ENCODE results near the gene CELF5.

The CELF5 gene

DNA sequence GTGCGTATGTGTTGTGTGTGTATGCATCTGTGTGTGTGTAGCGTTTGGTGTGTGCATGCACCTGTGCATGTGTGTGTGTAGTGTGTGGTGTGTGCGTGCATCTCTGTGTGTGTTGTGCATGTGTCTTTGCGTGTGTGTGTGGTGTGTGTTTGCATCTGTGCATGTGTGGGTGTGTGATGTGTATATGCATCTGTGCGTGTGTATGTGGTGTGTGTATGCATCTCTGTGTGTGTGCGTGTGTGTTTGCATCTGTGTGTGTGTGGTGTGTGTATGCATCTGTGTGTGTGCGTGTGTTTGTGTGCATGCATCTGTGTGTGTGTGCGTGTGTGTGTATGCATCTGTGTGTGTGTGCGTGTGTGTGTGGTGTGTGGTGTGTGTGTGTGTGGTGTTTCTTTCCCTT is 20.6 kb downstream of the CELF5 start:
- no peak overlapping the region for H3K4me3 ChIP-seq (ENCODE audit: insufficient read depth, low read depth, low read length)
- 93 to 94% methylated on average over 9 of the region's 9 CpGs for WGBS, 2 experiments
- no peaks in the 10 kb centered on the region for H3K27me3 ChIP-seq (ENCODE audit: control insufficient read depth, insufficient read depth, low read length, poor library complexity, severe bottlenecking)
- no peaks in the 10 kb centered on the region for H3K9me3 ChIP-seq (ENCODE audit: control insufficient read depth, low read length)
- H3K4me1 ChIP-seq (ENCODE audit: control insufficient read depth, insufficient read depth, low read length): no peaks in the 10 kb centered on the region
- H3K36me3 ChIP-seq (ENCODE audit: control insufficient read depth, insufficient read depth, low read length): no peaks in the 10 kb centered on the region
- H3K27ac ChIP-seq (ENCODE audit: insufficient read depth, low read depth, low read length, poor library complexity, severe bottlenecking): no peak overlapping the region

DNA sequence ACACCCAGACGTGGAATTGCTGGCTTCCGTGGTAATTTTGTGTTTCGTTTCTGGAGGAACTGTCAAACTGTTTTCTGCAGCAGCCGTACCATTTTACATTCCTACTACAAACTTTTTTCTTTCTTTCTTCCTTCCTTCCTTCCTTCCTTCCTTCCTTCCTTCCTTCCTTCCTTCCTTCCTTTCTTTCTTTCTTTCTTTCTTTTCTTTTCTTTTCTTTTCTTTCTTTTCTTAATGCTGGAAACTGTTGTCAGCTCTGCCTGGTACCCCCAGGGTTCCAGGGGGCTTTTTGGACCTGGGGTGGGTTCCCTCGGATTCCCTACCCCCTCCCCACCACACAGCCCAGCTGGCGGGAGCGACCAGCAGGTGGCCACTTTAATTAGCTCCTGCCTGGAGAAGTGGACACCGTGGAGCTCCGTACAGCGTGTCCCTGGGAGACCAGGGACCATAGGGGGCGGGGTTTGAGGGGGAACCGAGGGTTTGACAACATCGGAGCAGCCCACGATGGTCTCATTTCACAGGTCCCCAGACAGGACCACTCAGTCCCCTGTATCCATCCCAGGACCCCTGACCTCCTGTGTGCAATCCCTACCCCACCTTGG is 24.4 kb downstream of the CELF5 start:
- WGBS, 2 experiments: 53% methylated on average over 14 of the region's 14 CpGs
- Histone ChIP-seq H3K27ac (ENCODE audit: insufficient read depth, low read depth, low read length, poor library complexity, severe bottlenecking) (no peak overlapping the region), H3K4me3 (ENCODE audit: insufficient read depth, low read depth, low read length) (no peak overlapping the region)

DNA sequence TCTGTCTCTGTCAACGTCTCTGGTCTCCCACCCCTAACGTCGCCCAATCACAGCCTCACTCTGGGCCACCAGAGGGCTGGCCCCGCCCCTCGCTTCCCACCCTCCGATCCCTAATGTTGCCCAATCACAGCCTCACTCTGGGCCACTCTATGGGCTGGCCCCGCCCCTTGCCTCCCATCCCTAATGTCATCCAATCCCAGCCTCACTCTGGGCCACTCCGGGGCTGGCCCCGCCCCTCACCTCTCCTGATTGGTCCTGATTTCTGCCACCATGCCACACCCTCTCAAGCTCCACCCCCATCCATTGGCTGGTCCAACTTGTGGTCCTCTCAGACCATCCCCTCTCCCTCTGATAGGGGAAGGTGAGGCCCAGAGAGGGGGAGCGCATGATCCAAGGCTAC is 24.9 kb downstream of the CELF5 start:
- Histone ChIP-seq H3K9me3 (ENCODE audit: control insufficient read depth, low read length) (no peaks in the 10 kb centered on the region), H3K4me3 (ENCODE audit: insufficient read depth, low read depth, low read length) (no peak overlapping the region), H3K27me3 (ENCODE audit: control insufficient read depth, insufficient read depth, low read length, poor library complexity, severe bottlenecking) (no peaks in the 10 kb centered on the region), H3K27ac (ENCODE audit: insufficient read depth, low read depth, low read length, poor library complexity, severe bottlenecking) (no peak overlapping the region), H3K4me1 (ENCODE audit: control insufficient read depth, insufficient read depth, low read length) (no peaks in the 10 kb centered on the region), H3K36me3 (ENCODE audit: control insufficient read depth, insufficient read depth, low read length) (no peaks in the 10 kb centered on the region)
- WGBS, 2 experiments: 84% methylated on average over 10 of the region's 10 CpGs

More for the DNA sequence above, 24.4 kb downstream of the CELF5 start:
- H3K9me3 ChIP-seq (ENCODE audit: control insufficient read depth, low read length): no peaks in the 10 kb centered on the region
- H3K4me1 ChIP-seq (ENCODE audit: control insufficient read depth, insufficient read depth, low read length): no peaks in the 10 kb centered on the region
- H3K36me3 ChIP-seq (ENCODE audit: control insufficient read depth, insufficient read depth, low read length): no peaks in the 10 kb centered on the region
- H3K27me3 ChIP-seq (ENCODE audit: control insufficient read depth, insufficient read depth, low read length, poor library complexity, severe bottlenecking): no peaks in the 10 kb centered on the region

DNA sequence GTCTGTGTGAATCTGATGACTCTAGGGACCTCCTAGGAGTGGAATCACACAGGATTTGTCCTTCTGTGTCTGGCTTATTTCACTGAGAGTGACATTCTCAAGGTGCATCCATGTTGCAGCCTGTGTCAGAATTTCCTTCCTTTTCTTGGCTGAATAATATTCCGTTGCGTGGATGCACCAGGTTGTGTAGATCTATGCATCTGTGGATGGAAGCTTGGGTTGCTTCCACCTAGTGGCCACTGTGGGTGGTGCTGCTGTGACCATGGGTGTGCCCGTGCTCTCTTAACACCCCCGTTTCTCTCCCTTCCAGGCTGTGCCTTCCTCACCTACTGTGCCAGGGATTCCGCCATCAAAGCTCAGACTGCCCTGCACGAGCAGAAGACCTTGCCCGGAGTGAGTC is 26.2 kb downstream of the CELF5 start:
- WGBS, 2 experiments: 80 to 85% methylated on average over 7 of the region's 7 CpGs
- Histone ChIP-seq H3K36me3 (ENCODE audit: control insufficient read depth, insufficient read depth, low read length) (no peaks in the 10 kb centered on the region), H3K4me1 (ENCODE audit: control insufficient read depth, insufficient read depth, low read length) (no peaks in the 10 kb centered on the region), H3K27ac (ENCODE audit: insufficient read depth, low read depth, low read length, poor library complexity, severe bottlenecking) (no peak overlapping the region), H3K9me3 (ENCODE audit: control insufficient read depth, low read length) (no peaks in the 10 kb centered on the region), H3K27me3 (ENCODE audit: control insufficient read depth, insufficient read depth, low read length, poor library complexity, severe bottlenecking) (no peaks in the 10 kb centered on the region), H3K4me3 (ENCODE audit: insufficient read depth, low read depth, low read length) (no peak overlapping the region)

DNA sequence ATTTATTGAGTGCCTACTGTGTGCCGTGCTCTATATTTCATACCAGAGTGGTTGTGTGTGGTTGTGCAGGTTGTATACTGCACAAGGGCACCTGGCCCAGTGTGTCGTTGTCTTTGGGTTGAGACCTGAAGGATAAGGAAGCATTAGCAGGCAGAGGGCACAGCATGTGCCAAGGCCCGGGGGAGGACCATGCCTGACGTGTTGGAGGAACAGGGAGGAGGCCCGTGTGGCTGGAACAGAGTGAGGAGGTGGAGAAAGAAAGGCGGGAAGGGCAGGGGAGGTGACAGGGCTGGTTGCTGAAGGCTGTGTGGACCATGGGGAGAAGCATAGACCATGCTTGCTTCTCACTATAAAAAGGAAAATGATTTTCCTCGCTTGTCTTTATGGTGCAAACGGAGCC is 26.8 kb downstream of the CELF5 start:
- no peaks in the 10 kb centered on the region for H3K9me3 ChIP-seq (ENCODE audit: control insufficient read depth, low read length)
- H3K27ac ChIP-seq (ENCODE audit: insufficient read depth, low read depth, low read length, poor library complexity, severe bottlenecking): no peak overlapping the region
- 85 to 88% methylated on average over 7 to 8 of the region's 8 CpGs for WGBS, 2 experiments
- no peaks in the 10 kb centered on the region for H3K27me3 ChIP-seq (ENCODE audit: control insufficient read depth, insufficient read depth, low read length, poor library complexity, severe bottlenecking)
- no peaks in the 10 kb centered on the region for H3K4me1 ChIP-seq (ENCODE audit: control insufficient read depth, insufficient read depth, low read length)
- no peaks in the 10 kb centered on the region for H3K36me3 ChIP-seq (ENCODE audit: control insufficient read depth, insufficient read depth, low read length)
- H3K4me3 ChIP-seq (ENCODE audit: insufficient read depth, low read depth, low read length): no peak overlapping the region

DNA sequence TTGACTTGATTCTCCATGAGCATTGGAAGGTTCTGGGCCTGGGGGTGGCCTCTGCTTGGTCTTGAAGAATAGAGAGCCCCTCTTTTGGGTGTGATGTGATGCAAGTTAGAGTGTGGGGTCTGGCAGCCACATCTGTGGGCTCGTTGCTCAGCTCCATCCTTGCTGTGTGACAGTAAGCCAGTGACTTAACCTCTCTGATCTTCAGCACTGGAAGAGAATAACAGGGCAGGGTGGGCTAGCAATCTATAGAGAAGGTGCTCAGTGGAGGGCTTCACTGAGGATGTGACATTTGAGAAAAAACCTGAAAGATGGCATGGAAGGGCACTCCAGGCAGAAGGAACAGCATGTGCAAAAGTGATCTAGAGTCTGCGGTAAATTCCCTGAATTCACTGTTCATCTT is 28.2 kb downstream of the CELF5 start:
- Histone ChIP-seq H3K27me3 (ENCODE audit: control insufficient read depth, insufficient read depth, low read length, poor library complexity, severe bottlenecking) (no peaks in the 10 kb centered on the region), H3K4me3 (ENCODE audit: insufficient read depth, low read depth, low read length) (no peak overlapping the region), H3K27ac (ENCODE audit: insufficient read depth, low read depth, low read length, poor library complexity, severe bottlenecking) (no peak overlapping the region), H3K36me3 (ENCODE audit: control insufficient read depth, insufficient read depth, low read length) (no peaks in the 10 kb centered on the region), H3K9me3 (ENCODE audit: control insufficient read depth, low read length) (no peaks in the 10 kb centered on the region), H3K4me1 (ENCODE audit: control insufficient read depth, insufficient read depth, low read length) (no peaks in the 10 kb centered on the region)
- WGBS, 2 experiments: 85 to 93% methylated on average over 2 of the region's 2 CpGs

DNA sequence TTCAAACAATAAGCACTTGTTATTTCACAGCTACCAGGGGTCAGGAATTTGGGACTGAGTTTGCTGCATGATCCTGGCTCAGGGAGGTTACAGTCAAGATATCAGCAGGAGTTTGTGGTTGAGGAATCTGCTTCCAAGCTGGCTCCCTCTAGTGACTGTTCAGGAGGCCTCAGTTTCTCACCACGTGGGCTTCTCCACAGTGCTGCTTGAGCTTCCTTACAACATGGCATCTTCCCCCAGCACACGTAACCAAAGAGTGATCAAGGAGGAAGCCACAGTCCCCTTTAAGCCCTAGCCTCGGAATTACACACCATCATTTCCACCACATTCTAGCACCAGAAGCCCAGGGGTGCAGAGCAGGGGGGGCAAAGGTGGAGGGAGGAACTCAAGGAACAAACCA is 28.8 kb downstream of the CELF5 start:
- Histone ChIP-seq H3K27me3 (ENCODE audit: control insufficient read depth, insufficient read depth, low read length, poor library complexity, severe bottlenecking) (no peaks in the 10 kb centered on the region), H3K27ac (ENCODE audit: insufficient read depth, low read depth, low read length, poor library complexity, severe bottlenecking) (no peak overlapping the region), H3K4me3 (ENCODE audit: insufficient read depth, low read depth, low read length) (no peak overlapping the region), H3K9me3 (ENCODE audit: control insufficient read depth, low read length) (no peaks in the 10 kb centered on the region), H3K36me3 (ENCODE audit: control insufficient read depth, insufficient read depth, low read length) (no peaks in the 10 kb centered on the region), H3K4me1 (ENCODE audit: control insufficient read depth, insufficient read depth, low read length) (no peaks in the 10 kb centered on the region)
- 26 to 58% methylated on average over 2 to 3 of the region's 3 CpGs for WGBS, 2 experiments

DNA sequence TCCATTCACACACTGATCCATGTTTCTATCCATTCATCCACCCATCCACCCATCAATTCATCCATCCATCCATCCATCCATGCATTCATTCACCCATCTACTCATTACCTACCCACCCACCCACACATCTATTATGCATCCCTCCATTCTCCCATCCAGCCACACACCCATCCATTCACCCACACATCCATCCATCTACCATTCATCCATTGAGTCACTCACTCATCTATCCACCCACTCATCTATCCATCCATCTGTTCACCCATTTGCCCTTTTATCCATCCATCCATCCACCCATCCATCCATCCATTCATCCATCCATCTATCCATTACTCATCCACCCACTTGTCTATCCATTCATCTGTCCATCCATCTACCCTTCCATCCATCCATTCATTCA is 30.1 kb downstream of the CELF5 start:
- Histone ChIP-seq H3K36me3 (ENCODE audit: control insufficient read depth, insufficient read depth, low read length) (no peaks in the 10 kb centered on the region), H3K27ac (ENCODE audit: insufficient read depth, low read depth, low read length, poor library complexity, severe bottlenecking) (no peak overlapping the region)

DNA sequence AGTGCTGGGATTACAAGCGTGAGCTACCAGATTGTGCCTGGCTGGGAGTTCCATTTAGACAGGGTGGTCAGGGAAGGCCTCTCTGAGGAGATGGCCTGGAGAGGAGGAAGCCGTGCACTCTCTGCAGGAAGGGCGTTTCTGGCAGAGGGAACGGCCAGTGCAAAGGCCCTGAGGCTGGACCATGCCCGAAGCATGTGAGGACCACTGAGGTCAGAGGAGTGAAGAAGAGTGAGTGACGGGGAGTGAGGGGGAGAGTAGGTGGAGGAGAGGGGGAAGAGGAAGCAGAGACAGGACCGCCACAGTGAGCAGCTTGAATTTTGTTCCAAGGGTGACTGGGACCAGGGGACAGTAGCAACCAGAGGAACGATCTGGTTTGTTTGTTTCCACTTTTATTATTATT is 32.6 kb downstream of the CELF5 start:
- 92 to 97% methylated on average over 7 of the region's 8 CpGs for WGBS, 2 experiments

More for the DNA sequence above, 30.1 kb downstream of the CELF5 start:
- Histone ChIP-seq H3K4me3 (ENCODE audit: insufficient read depth, low read depth, low read length) (no peak overlapping the region), H3K27me3 (ENCODE audit: control insufficient read depth, insufficient read depth, low read length, poor library complexity, severe bottlenecking) (no peaks in the 10 kb centered on the region), H3K4me1 (ENCODE audit: control insufficient read depth, insufficient read depth, low read length) (no peaks in the 10 kb centered on the region), H3K9me3 (ENCODE audit: control insufficient read depth, low read length) (no peaks in the 10 kb centered on the region)

DNA sequence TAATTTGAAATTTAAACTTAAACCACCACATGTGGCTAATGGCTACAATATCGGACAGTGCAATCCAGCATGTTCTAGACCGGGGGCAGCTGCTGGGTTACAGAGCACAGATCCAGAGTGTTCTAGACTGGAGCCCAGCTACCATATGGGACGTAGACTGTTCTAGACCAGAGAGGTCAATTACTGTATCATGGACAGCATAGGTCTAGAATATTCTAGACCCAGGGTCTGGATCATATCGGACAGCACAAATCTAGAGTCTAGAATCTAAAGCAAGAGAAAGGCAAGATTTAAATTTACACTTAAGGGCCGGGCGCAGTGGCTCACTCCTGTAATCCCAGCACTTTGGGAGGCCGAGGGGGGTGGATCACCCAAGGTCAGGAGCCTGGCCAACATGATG is 37.9 kb downstream of the CELF5 start:
- H3K36me3 ChIP-seq (ENCODE audit: control insufficient read depth, insufficient read depth, low read length): no peaks in the 10 kb centered on the region
- H3K9me3 ChIP-seq (ENCODE audit: control insufficient read depth, low read length): no peaks in the 10 kb centered on the region
- no peak overlapping the region for H3K27ac ChIP-seq (ENCODE audit: insufficient read depth, low read depth, low read length, poor library complexity, severe bottlenecking)
- no peaks in the 10 kb centered on the region for H3K27me3 ChIP-seq (ENCODE audit: control insufficient read depth, insufficient read depth, low read length, poor library complexity, severe bottlenecking)
- H3K4me3 ChIP-seq (ENCODE audit: insufficient read depth, low read depth, low read length): no peak overlapping the region
- WGBS, 2 experiments: 93 to 95% methylated on average over 7 of the region's 7 CpGs
- H3K4me1 ChIP-seq (ENCODE audit: control insufficient read depth, insufficient read depth, low read length): no peaks in the 10 kb centered on the region

More for the DNA sequence above, 32.6 kb downstream of the CELF5 start:
- Histone ChIP-seq H3K9me3 (ENCODE audit: control insufficient read depth, low read length) (no peaks in the 10 kb centered on the region), H3K4me3 (ENCODE audit: insufficient read depth, low read depth, low read length) (no peak overlapping the region), H3K4me1 (ENCODE audit: control insufficient read depth, insufficient read depth, low read length) (no peaks in the 10 kb centered on the region), H3K27ac (ENCODE audit: insufficient read depth, low read depth, low read length, poor library complexity, severe bottlenecking) (no peak overlapping the region), H3K36me3 (ENCODE audit: control insufficient read depth, insufficient read depth, low read length) (no peaks in the 10 kb centered on the region), H3K27me3 (ENCODE audit: control insufficient read depth, insufficient read depth, low read length, poor library complexity, severe bottlenecking) (no peaks in the 10 kb centered on the region)

DNA sequence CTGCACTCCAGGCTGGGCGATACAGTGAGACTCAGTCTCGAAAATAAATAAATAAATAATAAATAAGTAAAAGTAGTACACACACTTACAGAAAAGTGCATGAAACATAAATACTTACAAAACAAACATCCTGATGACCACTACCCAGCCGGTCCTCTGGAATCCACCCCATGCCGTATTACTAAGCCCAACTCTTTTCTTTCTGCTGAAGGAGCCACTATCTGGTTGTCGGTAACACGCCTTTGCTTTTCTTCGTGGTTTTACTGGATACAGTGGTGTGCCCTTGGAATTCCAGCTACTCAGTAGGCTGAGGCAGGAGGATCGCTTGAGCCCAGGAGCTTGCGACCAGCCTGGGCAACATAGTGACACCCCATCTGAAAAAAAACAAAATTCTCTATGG is 39.4 kb downstream of the CELF5 start:
- Histone ChIP-seq H3K27ac (ENCODE audit: insufficient read depth, low read depth, low read length, poor library complexity, severe bottlenecking) (no peak overlapping the region), H3K27me3 (ENCODE audit: control insufficient read depth, insufficient read depth, low read length, poor library complexity, severe bottlenecking) (peaks cover 4% of the 10 kb centered on the region), H3K4me1 (ENCODE audit: control insufficient read depth, insufficient read depth, low read length) (no peaks in the 10 kb centered on the region), H3K9me3 (ENCODE audit: control insufficient read depth, low read length) (no peaks in the 10 kb centered on the region), H3K4me3 (ENCODE audit: insufficient read depth, low read depth, low read length) (no peak overlapping the region), H3K36me3 (ENCODE audit: control insufficient read depth, insufficient read depth, low read length) (no peaks in the 10 kb centered on the region)
- 85 to 91% methylated on average over 8 to 9 of the region's 9 CpGs for WGBS, 2 experiments

All from ectodermal cell (in vitro differentiated cells).